HCT116 (cell line): ENCODE results near the gene CTNNA2. TPM values are rescaled to one million over a fixed set of nuclear protein-coding genes. Genes with fewer than 3 reads are reported as not detected.

Experiments used
- ATAC-seq: fragments of 200-7000 bp; cut with Tn5 transposase; 2 replicates; pipeline ENCODE4 v1.9.1; 2020; ENCODE audit warnings: mild to moderate bottlenecking, moderate library complexity
- BruUV-seq: library from RNA; stranded (reverse); fragments of 400-500 nt; replicated peaks from 2 replicates; lab custom pipeline; 2021; lab: Mats Ljungman, UMichigan
- CTCF ChIA-PET: fragments of 300-600 bp; sonication (Branson Sonifier 250); formaldehyde crosslinking; loops from one replicate; lab custom pipeline; 2021; ENCODE audit warnings: antibody characterized with exemption; lab: Charles Lee
- POLR2A ChIA-PET: fragments of 300-600, 350-600 bp; sonication (Branson Sonifier 250); formaldehyde crosslinking; loops from one replicate; lab custom pipeline; 2021; ENCODE audit warnings: antibody characterized with exemption; lab: Charles Lee
- RAD21 ChIA-PET, 2 experiments: fragments of 300-600 bp; sonication (Branson Sonifier 250); formaldehyde crosslinking; loops; one replicate each; lab custom pipeline; 2023; ENCODE audit warnings: low total read pairs in 2 of 2; ENCODE audit not compliant: uncharacterized antibody in 2 of 2, unreplicated experiment in 2 of 2, low non-redundant PET in 1 of 2; lab: Charles Lee
- DNase-seq: peaks from one replicate; pipeline ENCODE4 v3.0.0-alpha.2; 2010; ENCODE audit warnings: low read depth, low spot score
- H2AFZ ChIP-seq: fragments of 200-600 bp; shearing (Covaris generic), sonication (generic); 2 replicates; pipeline ENCODE4 v1.6.1; 2017; ENCODE audit warnings: low read depth, mixed run types, mixed read lengths, antibody characterized with exemption, low read length; ENCODE audit not compliant: poor library complexity, severe bottlenecking
- H3K27ac ChIP-seq: 2 replicates; pipeline ENCODE4 v1.5.1; 2012; ENCODE audit warnings: low read depth, low read length
- H3K27me3 ChIP-seq: fragments of 200-600 bp; sonication (generic); 2 replicates; pipeline ENCODE4 v1.6.1; 2016; ENCODE audit warnings: mixed run types, low read length, mixed read lengths; ENCODE audit not compliant: insufficient read depth
- H3K36me3 ChIP-seq, 2 experiments: fragments of 200-500 bp in 1 of 2; fragments of 200-600 bp in 1 of 2; sonication (Bioruptor generic) in 1 of 2; sonication (generic) in 1 of 2; 2 replicates each; pipeline versions ENCODE4 v1.5.1 to v1.6.1; 2014 to 2016; ENCODE audit warnings: low read length in 2 of 2, inconsistent platforms in 1 of 2, mixed read lengths in 1 of 2, mixed run types in 1 of 2; ENCODE audit not compliant: insufficient read depth in 2 of 2, control insufficient read depth in 1 of 2
- H3K4me1 ChIP-seq, 2 experiments: fragments of 200-600 bp in 1 of 2; sonication (generic) in 1 of 2; 2 replicates each; pipeline versions ENCODE4 v1.5.1 to v1.6.1; 2012 to 2017; ENCODE audit warnings: low read length in 2 of 2, inconsistent platforms in 1 of 2, mild to moderate bottlenecking in 1 of 2, mixed read lengths in 1 of 2, mixed run types in 1 of 2, moderate library complexity in 1 of 2; ENCODE audit not compliant: insufficient read depth in 2 of 2, control insufficient read depth in 1 of 2
- H3K4me2 ChIP-seq: fragments of 200-600 bp; sonication (generic); 2 replicates; pipeline ENCODE4 v1.6.1; 2017; ENCODE audit warnings: mixed run types, low read length, mixed read lengths
- H3K4me3 ChIP-seq, 2 experiments: fragments of 200-600 bp in 1 of 2; sonication (generic) in 1 of 2; replicated peaks in 1 of 2; 2 replicates each; pipeline ENCODE4 v1.5.1; 2011 to 2016; ENCODE audit warnings: low read length in 2 of 2, control low read depth in 1 of 2, low read depth in 1 of 2, mild to moderate bottlenecking in 1 of 2, mixed read lengths in 1 of 2, mixed run types in 1 of 2
- H3K79me2 ChIP-seq: fragments of 200-600 bp; sonication (generic); 2 replicates; pipeline ENCODE4 v1.6.1; 2017; ENCODE audit warnings: mild to moderate bottlenecking, mixed run types, low read length, moderate library complexity, mixed read lengths; ENCODE audit not compliant: insufficient read depth
- H3K9ac ChIP-seq: fragments of 200-600 bp; sonication (generic); 2 replicates; pipeline ENCODE4 v1.6.1; 2016; ENCODE audit warnings: low read length, mixed read lengths
- H3K9me2 ChIP-seq: fragments of 200-600 bp; sonication (generic), shearing (Covaris generic); 2 replicates; pipeline ENCODE4 v1.6.1; 2017; ENCODE audit warnings: mixed run types, mild to moderate bottlenecking, moderate library complexity; ENCODE audit not compliant: insufficient read depth
- H3K9me3 ChIP-seq, 2 experiments: fragments of 200-500 bp in 1 of 2; fragments of 200-600 bp in 1 of 2; sonication (Bioruptor generic) in 1 of 2; sonication (generic) in 1 of 2; 2 replicates each; pipeline ENCODE4 v1.6.1; 2014 to 2017; ENCODE audit warnings: low read length in 2 of 2, mixed read lengths in 2 of 2, inconsistent platforms in 1 of 2, low read depth in 1 of 2, mild to moderate bottlenecking in 1 of 2, mixed run types in 1 of 2, moderate library complexity in 1 of 2; ENCODE audit not compliant: control insufficient read depth in 1 of 2, insufficient read depth in 1 of 2
- H4K20me1 ChIP-seq: fragments of 200-600 bp; sonication (generic), shearing (Covaris generic); 2 replicates; pipeline ENCODE4 v1.6.1; 2017; ENCODE audit warnings: mixed run types, mild to moderate bottlenecking, moderate library complexity; ENCODE audit not compliant: insufficient read depth
- ELF1 ChIP-seq: IDR thresholded peaks from 2 replicates; pipeline ENCODE4 v1.6.1; 2012; ENCODE audit warnings: low read depth, borderline replicate concordance
- EZH2 ChIP-seq: fragments of 200-600 bp; sonication (generic); IDR thresholded peaks from 2 replicates; pipeline ENCODE4 v1.6.1; 2017; ENCODE audit warnings: antibody characterized with exemption, mixed run types
- FOSL1 ChIP-seq: IDR thresholded peaks from 2 replicates; pipeline ENCODE4 v1.6.1; 2012; ENCODE audit warnings: low read depth
- JUND ChIP-seq: IDR thresholded peaks from 2 replicates; pipeline ENCODE4 v1.6.1; 2012
- POLR2AphosphoS5 ChIP-seq: IDR thresholded peaks from 2 replicates; pipeline ENCODE4 v1.6.1; 2011; ENCODE audit warnings: mild to moderate bottlenecking, low read depth, low read length, moderate library complexity
- RAD21 ChIP-seq: IDR thresholded peaks from 2 replicates; pipeline ENCODE4 v1.6.1; 2012; ENCODE audit warnings: low read depth, mild to moderate bottlenecking
- SIN3A ChIP-seq: IDR thresholded peaks from 2 replicates; pipeline ENCODE4 v1.6.1; 2012; ENCODE audit warnings: low read depth
- SP1 ChIP-seq: IDR thresholded peaks from 2 replicates; pipeline ENCODE4 v1.6.1; 2012; ENCODE audit warnings: low read depth
- SRF ChIP-seq: IDR thresholded peaks from 2 replicates; pipeline ENCODE4 v1.6.1; 2012; ENCODE audit warnings: low read depth
- TCF7L2 ChIP-seq: IDR thresholded peaks from 2 replicates; pipeline ENCODE4 v1.7.0; 2011; ENCODE audit warnings: borderline replicate concordance, inconsistent platforms; ENCODE audit not compliant: insufficient read depth, insufficient read length; ENCODE audit errors: extremely low read depth
- YY1 ChIP-seq: IDR thresholded peaks from 2 replicates; pipeline ENCODE4 v1.6.1; 2011; ENCODE audit warnings: low read length, low read depth, moderate library complexity, mild to moderate bottlenecking; ENCODE audit not compliant: insufficient replicate concordance; ENCODE audit errors: extremely low read depth
- ZNF274 ChIP-seq: fragments of 200-500 bp; sonication (Bioruptor generic); IDR thresholded peaks from 2 replicates; pipeline ENCODE4 v1.6.1; 2014; ENCODE audit warnings: mild to moderate bottlenecking, low read depth, low read length, inconsistent platforms
- intact Hi-C: fragments of 100-400 bp; cut with micrococcal nuclease; formaldehyde crosslinking; loops from 2 replicates; pipeline ENCODE4 v1.10.0; 2022
- total RNA-seq: library from RNA; stranded (reverse); gene quantifications from one replicate; pipeline ENCODE4 v1.2.1, GENCODE V29; 2021; ENCODE audit not compliant: unreplicated experiment
- TF ChIP-seq, protein P1 (sequence below), 3 experiments: fragments of 200-600 bp in 1 of 3; sonication (generic) in 1 of 3; IDR thresholded peaks in 2 of 3; conservative IDR thresholded peaks in 1 of 3; 2 replicates each; pipeline ENCODE4 v1.5.1; 2012 to 2017; ENCODE audit warnings: low read depth in 2 of 3, low read length in 2 of 3, antibody characterized with exemption in 1 of 3, borderline replicate concordance in 1 of 3, control low read depth in 1 of 3, mild to moderate bottlenecking in 1 of 3, mixed read lengths in 1 of 3, mixed run types in 1 of 3, moderate library complexity in 1 of 3; ENCODE audit not compliant: insufficient read depth in 1 of 3

CTNNA2 gene
- total RNA-seq, 1 experiment from 2014 or later: not detected

DNA sequence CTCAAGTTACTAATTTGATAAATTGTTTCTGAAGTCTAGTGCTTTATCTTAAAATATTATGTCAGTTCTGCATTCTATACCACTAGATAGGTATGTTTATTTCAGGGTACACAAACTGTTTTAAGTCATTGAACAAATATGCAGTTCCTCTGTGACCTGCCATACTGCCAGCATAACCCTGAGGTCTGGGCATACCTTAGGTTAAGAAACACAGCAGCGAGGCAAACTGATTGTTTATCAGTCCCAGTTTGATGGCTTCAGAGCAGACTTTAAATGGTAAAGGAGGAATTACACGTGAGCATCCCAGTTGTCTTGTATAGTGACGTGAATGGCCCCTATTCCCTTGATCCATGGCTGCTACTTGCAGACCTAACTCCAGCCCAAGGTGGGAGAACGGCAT, 978.1 kb downstream of the CTNNA2 start (continued):
- TF ChIP-seq SP1 (no peak), POLR2AphosphoS5 (no peak), YY1 (no peak), EZH2 (no peak), FOSL1 (no peak), TCF7L2 (no peak), RAD21 (no peak), JUND (no peak), ELF1 (no peak)

DNA sequence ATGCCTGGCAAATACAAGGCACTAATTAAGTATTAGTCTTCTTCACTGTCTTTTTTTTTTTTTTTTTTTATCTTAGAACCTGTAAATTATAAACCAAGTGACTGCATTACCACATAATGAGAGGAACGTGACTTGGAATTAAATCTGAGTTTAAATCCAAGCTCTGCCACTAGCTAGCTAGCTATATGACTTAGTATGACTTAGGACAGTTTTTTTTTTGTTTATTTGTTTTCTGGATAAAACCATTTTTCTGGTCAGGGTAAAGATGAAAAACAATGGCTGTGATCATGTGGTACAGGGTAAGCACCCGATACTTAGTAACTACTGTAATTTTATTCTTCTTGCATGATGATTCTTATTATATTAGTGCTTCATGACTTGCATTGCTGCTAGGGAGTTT, 983.5 kb downstream of the CTNNA2 start:
- POLR2A ChIA-PET: interaction anchor here (0.7 kb wide), 1 partner anchor 747 kb away, joined by 3 read pairs; no protein-coding TSS in a partner anchor
- BruUV-seq: no TSS peak
- no peak for DNase-seq

More for the DNA sequence above, 983.5 kb downstream of the CTNNA2 start:
- no peak for TF ChIP-seq SIN3A
- TF ChIP-seq, protein P1, sequence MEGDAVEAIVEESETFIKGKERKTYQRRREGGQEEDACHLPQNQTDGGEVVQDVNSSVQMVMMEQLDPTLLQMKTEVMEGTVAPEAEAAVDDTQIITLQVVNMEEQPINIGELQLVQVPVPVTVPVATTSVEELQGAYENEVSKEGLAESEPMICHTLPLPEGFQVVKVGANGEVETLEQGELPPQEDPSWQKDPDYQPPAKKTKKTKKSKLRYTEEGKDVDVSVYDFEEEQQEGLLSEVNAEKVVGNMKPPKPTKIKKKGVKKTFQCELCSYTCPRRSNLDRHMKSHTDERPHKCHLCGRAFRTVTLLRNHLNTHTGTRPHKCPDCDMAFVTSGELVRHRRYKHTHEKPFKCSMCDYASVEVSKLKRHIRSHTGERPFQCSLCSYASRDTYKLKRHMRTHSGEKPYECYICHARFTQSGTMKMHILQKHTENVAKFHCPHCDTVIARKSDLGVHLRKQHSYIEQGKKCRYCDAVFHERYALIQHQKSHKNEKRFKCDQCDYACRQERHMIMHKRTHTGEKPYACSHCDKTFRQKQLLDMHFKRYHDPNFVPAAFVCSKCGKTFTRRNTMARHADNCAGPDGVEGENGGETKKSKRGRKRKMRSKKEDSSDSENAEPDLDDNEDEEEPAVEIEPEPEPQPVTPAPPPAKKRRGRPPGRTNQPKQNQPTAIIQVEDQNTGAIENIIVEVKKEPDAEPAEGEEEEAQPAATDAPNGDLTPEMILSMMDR (IDR thresholded peaks at IDR 0.05 in 2 of 3, conservative IDR thresholded peaks at IDR 0.05 in 1 of 3; ENCODE audit: borderline replicate concordance in 1 of 3, insufficient read depth in 1 of 3, low read depth in 2 of 3, low read length in 2 of 3): no peak
- no peak for TF ChIP-seq RAD21
- no peak for TF ChIP-seq SRF
- no peak for TF ChIP-seq ELF1
- no peak for TF ChIP-seq ZNF274
- Histone ChIP-seq H3K9ac (no peak overlapping the region), H3K9me3 (peaks cover 5 to 13% of the 10 kb centered on the region in 2 experiments; a peak in 2 of 4 replicates), H3K4me2 (no peak overlapping the region), H3K4me1 (no peaks in the 10 kb centered on the region; a peak in 1 of 4 replicates), H3K27ac (no peak overlapping the region), H3K36me3 (no peaks in the 10 kb centered on the region), H3K9me2 (no peaks in the 10 kb centered on the region), H3K79me2 (no peaks in the 10 kb centered on the region), H4K20me1 (no peaks in the 10 kb centered on the region), H2AFZ (no peak overlapping the region), H3K4me3 (no peak overlapping the region), H3K27me3 (no peaks in the 10 kb centered on the region)
- intact Hi-C loops: no loop called here
- RAD21 ChIA-PET: no interaction called here
- no peak for ATAC-seq
- CTCF ChIA-PET: no interaction called here
